Subcutaneous preadipocyte (primary cell): Measurements from ENCODE around the gene MAD2L1. TPM values are rescaled to one million over a fixed set of nuclear protein-coding genes. Genes with fewer than 3 reads are reported as not detected.

Experiments used
- total RNA-seq: library from RNA; depleted of rRNA; stranded (reverse); fragments of >200 nt; gene quantifications from 2 replicates; pipeline ENCODE4 v1.2.3, GENCODE V29; 2012

Gene MAD2L1
- 27.2 and 40.7 TPM in 2 replicates for total RNA-seq

GRCh38 chr4:120066517-120067340 lies at the start of gene MAD2L1:
Gene MAD2L1, minus strand, starts transcription at chr4:120066848. Its CDS starts 114 bp downstream, at chr4:120066734.

